Measurements from ENCODE around the gene KMT2D.

Gene KMT2D

GRCh38 chr12:49033611-49034285 lies 26.8 kb downstream of the KMT2D start:
- DNase-seq (ENCODE audit: low read depth), result no peak

DNA sequence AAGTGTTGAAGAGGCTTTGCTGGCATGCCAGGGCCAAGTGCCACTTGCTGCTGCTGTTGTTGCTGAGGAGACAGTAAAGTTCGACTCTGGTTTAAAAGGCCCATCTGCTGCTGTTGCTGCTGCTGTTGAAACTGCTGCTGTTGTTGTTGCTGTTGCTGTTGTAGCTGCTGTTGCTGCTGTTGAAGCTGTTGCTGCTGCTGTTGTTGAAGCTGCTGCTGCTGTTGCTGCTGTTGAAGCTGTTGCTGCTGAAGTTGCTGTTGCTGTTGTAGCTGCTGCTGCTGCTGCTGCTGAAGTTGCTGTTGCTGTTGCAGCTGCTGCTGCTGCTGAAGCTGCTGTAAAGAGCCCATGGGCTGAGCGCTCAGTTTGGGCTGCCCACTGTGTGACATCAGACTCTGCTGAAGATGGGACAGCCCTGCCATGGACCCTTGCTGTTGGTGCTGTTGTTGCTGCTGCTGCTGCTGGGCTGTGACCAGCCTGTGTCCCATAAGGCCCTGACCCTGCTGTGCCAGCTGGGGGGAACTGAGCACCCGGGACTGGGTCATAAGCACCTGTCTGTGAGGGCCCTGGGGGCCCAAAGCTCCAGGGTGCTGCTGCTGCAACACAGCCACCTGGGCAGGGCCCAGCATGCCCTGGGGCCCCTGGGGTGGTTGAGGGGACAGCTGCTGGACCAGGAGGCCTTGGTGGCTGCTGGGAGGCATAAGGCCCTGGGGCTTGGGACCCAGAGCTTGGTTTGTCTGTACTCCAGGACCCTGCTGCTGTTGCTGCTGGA lies 27.7 kb downstream of the KMT2D start:
- no peak for DNase-seq (ENCODE audit: low read depth)

GRCh38 chr12:49032276-49032675 lies 28.3 kb downstream of the KMT2D start:
- no peak for DNase-seq (ENCODE audit: low read depth)

DNA sequence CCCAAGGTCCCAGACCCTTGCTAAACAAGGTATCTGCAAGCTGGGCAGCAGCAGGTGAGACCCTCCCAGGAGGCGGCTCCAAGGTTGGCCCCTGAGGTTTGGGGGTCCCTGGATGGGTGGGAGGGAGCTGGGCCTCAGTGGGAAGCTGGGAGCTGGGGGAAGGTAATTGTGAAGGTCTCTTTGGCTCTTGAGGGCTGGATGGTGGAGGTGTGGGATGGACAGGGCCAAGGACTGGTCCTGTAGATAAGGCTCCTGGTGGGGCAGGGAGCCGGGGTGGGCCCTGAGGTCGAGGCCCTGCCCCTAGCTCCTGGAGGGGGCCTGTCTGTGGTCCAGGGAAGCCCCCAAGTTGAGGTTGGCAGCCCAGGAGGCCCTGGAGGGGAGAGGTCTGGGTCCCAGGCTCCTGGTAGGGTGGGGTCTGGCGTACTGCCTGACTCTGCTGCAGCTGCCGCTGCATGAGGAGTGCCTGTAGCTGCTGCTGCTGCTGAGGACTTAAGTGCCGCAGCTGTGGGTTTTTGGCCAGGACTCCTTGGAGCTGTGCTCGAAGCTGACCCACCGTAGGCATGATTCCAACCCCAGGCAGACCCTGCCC lies 28.9 kb downstream of the KMT2D start:
- no peak for DNase-seq (ENCODE audit: low read depth)

- DNase-seq (ENCODE audit: low read depth), result no peak
Measured at GRCh38 chr12:49030714-49031572, 29.7 kb downstream of the KMT2D start.

- DNase-seq (ENCODE audit: low read depth), result no peak
Measured at GRCh38 chr12:49030119-49030518, 30.5 kb downstream of the KMT2D start.

GRCh38 chr12:49028666-49029275 lies 31.8 kb downstream of the KMT2D start:
- no peak for DNase-seq (ENCODE audit: low read depth)

DNA sequence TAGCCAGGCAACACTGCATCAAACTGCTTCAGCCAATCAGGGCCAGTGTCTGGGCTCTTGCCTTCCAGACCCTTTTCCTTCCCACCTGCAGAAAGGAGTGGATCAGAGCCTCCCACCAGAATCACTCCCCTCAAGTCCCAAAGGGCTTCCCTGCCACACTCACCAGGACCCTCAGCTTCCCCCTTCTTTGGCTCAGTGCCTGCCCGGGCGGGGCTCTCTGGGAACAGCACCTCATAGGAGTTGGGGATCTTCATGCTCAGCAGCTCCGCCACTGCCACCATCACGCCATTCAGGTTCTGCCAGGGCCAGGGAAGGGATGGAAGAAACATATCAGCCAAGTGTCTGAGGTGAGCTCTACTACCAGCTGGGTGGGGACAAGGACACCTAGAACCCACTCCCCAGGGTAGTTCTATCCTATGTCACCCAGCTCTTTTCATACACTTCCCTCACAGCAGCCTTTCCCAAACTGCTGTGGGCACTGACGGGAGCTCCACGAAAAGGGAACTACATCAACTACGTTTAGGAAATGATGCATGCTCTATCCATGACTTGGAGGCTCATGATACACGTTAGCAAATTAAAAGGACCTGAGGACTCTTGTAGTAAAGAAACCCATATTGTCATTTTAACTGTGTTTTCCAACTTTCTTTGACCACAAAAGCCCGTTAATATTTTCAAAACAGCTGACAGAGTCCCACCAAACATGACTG lies 32.6 kb downstream of the KMT2D start:
- no peak for DNase-seq (ENCODE audit: low read depth)

DNA sequence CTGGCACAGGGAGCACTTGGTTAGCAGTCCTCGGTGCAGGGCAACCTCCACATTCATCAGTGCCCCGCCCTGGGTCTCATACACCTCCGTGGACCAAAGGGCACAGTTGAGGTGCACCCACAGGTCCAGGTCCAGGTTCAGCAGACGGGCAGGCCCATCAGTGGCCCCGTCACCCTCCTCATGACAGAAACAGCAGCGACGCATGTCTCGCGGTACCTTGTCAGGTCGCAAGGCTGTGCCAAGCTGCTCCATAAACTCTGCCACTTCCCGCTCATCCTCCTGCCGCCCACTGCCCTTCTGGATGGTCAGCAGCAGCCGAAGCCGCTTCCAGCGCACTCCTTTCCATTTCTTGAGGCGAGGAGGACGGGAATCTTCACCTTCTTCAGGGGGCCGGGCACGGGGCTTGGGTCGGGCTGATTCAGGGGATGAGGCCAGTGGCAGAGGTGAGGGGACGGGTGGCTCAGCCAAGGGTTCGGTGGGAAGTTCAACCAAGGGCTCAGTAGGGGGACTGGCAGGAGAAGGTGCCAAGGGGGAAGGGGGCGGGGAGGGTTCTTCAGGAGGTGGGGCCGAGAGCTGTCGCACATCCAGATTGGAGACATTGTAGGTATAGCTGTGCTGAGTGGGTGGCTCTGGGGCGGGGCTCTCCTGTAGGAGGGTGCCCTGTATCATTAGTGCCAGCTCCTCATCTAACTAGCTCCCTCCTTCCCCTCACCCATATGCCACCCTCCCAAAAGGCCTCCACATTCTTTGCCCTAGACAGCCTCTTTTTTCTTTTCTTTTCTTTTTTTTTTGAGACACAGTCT lies 33.7 kb downstream of the KMT2D start:
- DNase-seq (ENCODE audit: low read depth), result no peak

DNA sequence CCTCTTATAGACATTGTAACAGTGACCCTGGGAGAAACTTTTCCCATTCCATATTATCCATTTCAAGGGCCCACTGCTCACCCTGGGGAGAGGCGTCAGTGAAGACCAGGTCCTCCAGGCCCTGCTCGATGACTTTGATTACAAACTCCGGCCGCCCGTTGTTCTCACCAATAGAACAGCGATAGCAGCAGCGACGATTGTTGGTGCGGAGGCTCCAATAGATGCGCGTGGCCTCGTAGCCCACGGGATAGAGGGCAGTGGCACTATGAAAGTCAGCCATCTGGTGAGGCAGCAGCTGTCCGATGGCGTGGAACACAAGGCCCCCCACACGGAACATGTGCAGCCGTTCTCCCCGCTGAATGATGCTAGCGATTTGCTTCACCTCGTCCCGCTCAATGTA lies 34.5 kb downstream of the KMT2D start:
- DNase-seq (ENCODE audit: low read depth), result no peak

GRCh38 chr12:49025463-49025862 lies 35.1 kb downstream of the KMT2D start:
- no peak for DNase-seq (ENCODE audit: low read depth)

DNA sequence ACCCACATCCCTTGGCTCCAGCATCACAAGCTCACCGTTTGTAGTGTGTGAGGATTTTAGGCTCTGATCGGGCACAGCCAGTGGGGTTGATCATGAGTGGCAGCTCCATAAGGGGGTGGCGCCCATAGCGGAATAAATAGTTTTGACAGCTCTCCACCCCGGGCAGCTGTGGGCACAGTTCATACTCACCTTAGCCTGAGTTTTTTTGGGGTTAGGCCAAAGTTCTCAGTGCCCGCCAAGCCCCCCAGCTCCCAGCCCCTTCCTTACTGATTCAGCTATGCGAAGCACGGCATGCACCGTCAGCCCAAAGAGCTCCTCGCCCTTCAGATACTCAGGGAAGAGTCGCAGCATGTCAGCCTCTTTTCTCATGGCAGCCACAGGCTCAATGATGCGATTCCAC lies 36.1 kb downstream of the KMT2D start:
- no peak for DNase-seq (ENCODE audit: low read depth)

GRCh38 chr12:49023812-49024211 lies 36.8 kb downstream of the KMT2D start:
- no peak for DNase-seq (ENCODE audit: low read depth)

DNA sequence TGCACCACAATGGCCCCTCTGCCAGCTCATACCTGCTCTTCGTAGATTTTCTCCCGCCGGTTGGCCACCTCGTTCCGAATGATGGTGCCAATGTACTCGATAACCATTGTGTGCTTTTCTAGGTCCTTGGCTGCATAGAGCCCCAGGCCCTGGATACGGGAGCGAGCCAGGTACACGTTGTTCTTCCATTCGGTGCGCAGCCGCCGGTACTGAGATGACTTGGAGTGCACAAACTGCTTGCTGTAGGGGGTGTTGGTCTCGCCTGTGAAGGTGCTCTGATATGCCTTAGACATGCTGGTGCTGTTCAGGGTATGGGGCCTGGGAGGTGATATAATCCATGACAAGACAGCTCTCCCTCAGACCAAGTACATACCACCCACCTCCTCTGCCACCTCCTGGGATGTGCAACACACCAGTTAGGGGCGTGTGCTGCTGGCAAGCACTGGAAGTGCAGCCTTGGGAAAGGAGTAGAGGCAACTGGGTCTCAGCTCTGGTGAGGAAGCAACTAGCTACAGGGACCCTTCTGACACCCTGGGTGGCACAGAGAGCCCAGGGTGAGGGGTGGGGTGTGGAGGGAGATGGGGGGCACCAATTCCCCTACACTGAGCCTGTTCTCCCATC lies 37.9 kb downstream of the KMT2D start:
- DNase-seq (ENCODE audit: low read depth), result no peak

DNA sequence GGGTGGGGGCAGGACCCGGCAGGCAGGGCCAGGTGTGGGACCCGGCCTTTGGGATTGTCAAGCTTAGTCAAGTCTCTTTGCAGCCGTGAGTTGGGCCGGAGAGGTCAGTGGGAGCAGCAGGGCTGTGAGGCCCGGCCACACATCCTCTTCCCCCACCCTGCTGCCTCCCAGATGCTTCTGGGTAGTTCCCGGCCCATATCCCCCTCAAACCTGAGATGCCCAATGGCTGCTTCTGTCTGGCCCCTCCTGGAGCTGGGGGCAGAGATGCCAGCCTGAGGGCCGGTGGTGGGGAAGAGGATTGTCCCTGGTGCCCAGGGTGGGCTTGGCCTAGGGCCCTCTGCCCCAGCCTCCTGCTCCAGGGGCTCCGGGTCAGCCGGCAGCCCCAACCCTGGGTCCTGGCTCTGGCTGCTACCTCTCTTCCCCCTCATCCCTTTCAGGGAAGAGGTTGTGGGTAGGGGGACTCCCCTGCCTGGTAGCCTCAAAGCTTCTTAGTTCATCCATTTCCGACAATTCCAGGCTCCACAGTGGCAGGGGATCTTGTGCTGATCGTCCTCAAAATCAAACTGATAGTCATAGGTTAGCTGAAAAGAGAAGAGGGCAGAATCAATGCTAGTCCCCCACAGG lies 39.2 kb downstream of the KMT2D start:
- no peak for DNase-seq (ENCODE audit: low read depth)

DNA sequence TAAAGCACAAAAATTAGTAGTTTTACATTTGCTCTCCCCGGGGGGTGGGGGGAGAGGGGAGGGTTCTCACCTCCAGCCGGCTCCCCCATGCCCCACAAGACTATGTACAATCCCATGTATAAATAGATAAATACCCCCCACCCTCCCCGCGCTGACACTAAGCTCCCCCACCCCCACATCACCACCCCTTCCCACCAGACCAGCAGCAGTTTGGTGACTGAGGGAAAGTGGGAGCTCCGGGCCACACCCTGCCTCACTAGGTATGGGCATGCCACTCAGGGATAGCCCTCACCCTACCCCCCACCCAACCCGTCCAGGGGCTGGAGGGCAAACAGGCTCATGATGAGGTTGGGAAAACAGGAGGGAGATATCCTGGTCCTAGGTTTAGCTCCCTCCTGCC lies 40.2 kb downstream of the KMT2D start:
- DNase-seq (ENCODE audit: low read depth), result no peak

DNA sequence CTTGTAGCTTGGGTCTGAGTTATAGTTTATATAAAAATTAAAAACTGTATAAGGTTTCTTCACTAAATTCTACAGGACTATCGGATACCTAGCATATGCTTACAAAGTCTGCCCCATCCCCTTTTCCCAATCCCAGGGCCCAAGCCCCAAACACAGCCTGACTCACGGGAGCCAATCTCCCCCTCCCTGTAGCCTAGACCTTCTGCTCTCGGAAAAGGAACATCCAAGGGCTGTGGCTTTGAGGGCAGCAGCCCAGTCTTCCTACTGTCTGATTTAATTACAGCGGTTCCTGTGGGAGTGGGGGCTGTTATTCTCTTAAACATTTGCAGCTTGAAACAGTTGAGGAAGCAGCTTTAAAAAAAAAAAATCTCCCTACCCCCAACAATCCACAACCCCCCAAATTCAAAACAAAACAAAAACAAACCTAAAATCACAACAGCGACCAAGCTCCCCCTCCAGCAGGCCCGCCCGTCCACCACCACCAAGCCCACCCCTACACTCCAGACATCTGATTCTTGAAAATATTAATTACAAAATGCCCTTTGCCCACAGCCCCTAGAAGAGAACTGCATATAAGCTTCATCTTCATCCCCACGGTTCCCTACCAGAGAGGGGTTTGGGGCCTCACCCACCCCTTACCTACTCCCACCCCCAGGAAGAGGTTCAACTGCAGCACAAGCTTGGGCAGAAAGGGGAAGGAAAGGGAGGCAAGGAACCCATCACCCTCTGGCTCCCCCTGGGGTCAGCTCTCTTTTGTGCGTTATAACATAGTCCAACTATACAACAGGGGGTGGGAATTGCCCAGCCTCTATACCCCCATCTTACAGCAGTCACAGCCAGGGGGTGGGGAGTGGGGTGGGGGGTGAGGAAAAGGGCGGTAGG lies 40.9 kb downstream of the KMT2D start:
- DNase-seq (ENCODE audit: low read depth), result no peak

GRCh38 chr12:49019120-49019430 lies 41.5 kb downstream of the KMT2D start:
- DNase-seq (ENCODE audit: low read depth), result no peak
